ENCODE results near the gene BOD1. TPM values are rescaled to one million over a fixed set of nuclear protein-coding genes. Genes with fewer than 3 reads are reported as not detected.

The BOD1 gene
- total and polyA plus RNA-seq, 10 of the 15 experiments (the other 5 are each of a cell fraction or from before 2014, with no cell fraction given) = 14.1 to 35.8 (median 29.6) TPM

DNA sequence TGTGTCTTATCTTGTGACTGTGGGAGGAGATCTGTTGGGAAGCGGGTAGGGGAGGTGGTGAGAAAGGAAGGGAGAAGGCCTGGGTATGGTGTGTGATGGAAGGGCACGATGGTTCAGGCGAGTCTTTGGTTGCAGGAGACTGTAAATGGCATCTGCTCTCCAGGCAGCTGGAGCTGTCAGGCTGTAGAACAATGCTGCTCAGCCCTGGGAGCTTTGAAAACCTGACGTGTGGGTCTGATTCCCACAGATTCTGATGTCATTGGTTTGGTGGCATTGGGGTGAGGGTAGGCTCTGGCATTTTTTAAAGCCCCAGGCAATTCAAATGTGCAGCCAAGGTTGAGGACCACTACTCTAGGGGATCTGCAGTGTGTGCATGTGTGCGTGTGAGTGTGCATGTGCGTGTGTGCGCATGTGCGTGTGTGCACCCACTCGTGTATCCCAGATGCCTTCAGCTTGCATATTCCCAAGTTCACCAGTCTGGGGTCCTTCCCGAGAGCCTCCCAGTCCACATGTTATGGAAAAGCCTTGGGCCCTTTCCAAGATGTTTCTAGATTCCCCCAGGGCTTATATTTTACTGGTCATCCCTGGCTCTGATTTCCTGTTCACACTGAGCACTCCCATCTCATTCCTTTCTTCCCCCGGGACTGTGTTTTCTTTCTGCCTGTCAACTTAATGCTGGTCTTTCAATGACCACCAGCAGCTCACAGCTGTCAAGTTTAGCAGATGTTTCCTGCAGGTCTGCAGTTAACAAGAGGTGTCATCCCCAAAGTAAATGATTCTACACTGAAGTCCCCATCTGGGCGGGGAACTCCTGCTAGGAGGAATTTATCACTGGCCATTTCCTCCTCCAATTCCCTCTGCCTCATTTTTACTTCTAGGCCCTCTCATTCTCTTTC, 34.0 kb downstream of the BOD1 start (continued):
- TF ChIP-seq, protein P1, sequence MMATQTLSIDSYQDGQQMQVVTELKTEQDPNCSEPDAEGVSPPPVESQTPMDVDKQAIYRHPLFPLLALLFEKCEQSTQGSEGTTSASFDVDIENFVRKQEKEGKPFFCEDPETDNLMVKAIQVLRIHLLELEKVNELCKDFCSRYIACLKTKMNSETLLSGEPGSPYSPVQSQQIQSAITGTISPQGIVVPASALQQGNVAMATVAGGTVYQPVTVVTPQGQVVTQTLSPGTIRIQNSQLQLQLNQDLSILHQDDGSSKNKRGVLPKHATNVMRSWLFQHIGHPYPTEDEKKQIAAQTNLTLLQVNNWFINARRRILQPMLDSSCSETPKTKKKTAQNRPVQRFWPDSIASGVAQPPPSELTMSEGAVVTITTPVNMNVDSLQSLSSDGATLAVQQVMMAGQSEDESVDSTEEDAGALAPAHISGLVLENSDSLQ (IDR thresholded peaks at IDR 0.05) = no peak
- TF ChIP-seq BCL11A (IDR thresholded peaks at IDR 0.05; ENCODE audit: low read depth, low read length) = no peak

GRCh38 chr5:173581408-173582215, 34.8 kb downstream of the BOD1 start:
- H2AFZ ChIP-seq (ENCODE audit: control insufficient read depth, low read depth, low read length) = no peak overlapping the region
- H4K20me1 ChIP-seq (ENCODE audit: control insufficient read depth, insufficient read depth) = no peaks in the 10 kb centered on the region
- ChIA-PET SMC1A (ENCODE audit: uncharacterized antibody, unreplicated experiment) (no interaction called here), CTCF (interaction anchor here (0.7 to 1.8 kb wide), 8 partner anchors 10 to 287 kb away, joined by 3 to 6 read pairs (median 4); no protein-coding TSS in a partner anchor), POLR2A (no interaction called here), RAD21 (ENCODE audit: unreplicated experiment) (interaction anchor here (1.1 kb wide), 1 partner anchor 34 kb away, joined by 3 read pairs; the partner anchor contains the start of gene BOD1)
- DNase-seq (ENCODE audit: low read depth, low spot score) = no peak
- H3K4me3 ChIP-seq = no peak overlapping the region
- H3K27ac ChIP-seq (ENCODE audit: control insufficient read depth, insufficient read depth) = no peak overlapping the region
- no peaks in the 10 kb centered on the region for H3K4me1 ChIP-seq (ENCODE audit: control insufficient read depth, insufficient read depth, low read length)
- no peaks in the 10 kb centered on the region for H3K36me3 ChIP-seq (ENCODE audit: control insufficient read depth in 2 of 2, insufficient read depth in 2 of 2, low read length in 1 of 2)
- WGBS (ENCODE audit: insufficient coverage, insufficient replicate concordance, low lambda C conversion rate, missing lambda C conversion rate) = 42% methylated on average over 17 of the region's 17 CpGs
- H3K27me3 ChIP-seq (replicated peaks in 1 of 2; ENCODE audit: control insufficient read depth in 2 of 2, insufficient read depth in 2 of 2, low read length in 1 of 2) = no peaks in the 10 kb centered on the region; a peak in 1 of 4 replicates
- in situ Hi-C loops (cut with MboI) = loop anchor here (10.0 kb wide), 1 partner anchor 597 kb away; the partner anchor contains the start of gene ATP6V0E1
- peak; percentile 56 for FAIRE-seq
- no peak overlapping the region for H3K4me2 ChIP-seq (ENCODE audit: control insufficient read depth, insufficient read depth)
- no TSS peak for BruUV-seq (replicated peaks)
- no peaks in the 10 kb centered on the region for H3K79me2 ChIP-seq (ENCODE audit: control insufficient read depth, insufficient read depth, low read length)
- H3K9me3 ChIP-seq (replicated peaks; ENCODE audit: control insufficient read depth, insufficient read depth, low read length) = peaks cover 5% of the 10 kb centered on the region; the same call in 2 of the 3 replicates
- ATAC-seq = peak; percentile 90
- no peak overlapping the region for H3K9ac ChIP-seq (ENCODE audit: control insufficient read depth, insufficient read depth, low read length)
- intact Hi-C loops (cut with micrococcal nuclease; ENCODE audit: unreplicated experiment) = loop anchor here (1.0 kb wide), 1 partner anchor 33 kb away; no protein-coding TSS in a partner anchor
- TF ChIP-seq SREBF2 (IDR thresholded peaks at IDR 0.05; ENCODE audit: low read length) (no peak), CREB1 (IDR thresholded peaks at IDR 0.05; ENCODE audit: low read depth) (no peak), E2F8 (IDR thresholded peaks at IDR 0.05; ENCODE audit: low read depth, partially characterized antibody) (no peak), ATF2 (IDR thresholded peaks at IDR 0.05; ENCODE audit: low read length) (no peak), RFX5 (IDR thresholded peaks at IDR 0.05; ENCODE audit: low read depth, low read length) (no peak)
- TF ChIP-seq, protein P2, sequence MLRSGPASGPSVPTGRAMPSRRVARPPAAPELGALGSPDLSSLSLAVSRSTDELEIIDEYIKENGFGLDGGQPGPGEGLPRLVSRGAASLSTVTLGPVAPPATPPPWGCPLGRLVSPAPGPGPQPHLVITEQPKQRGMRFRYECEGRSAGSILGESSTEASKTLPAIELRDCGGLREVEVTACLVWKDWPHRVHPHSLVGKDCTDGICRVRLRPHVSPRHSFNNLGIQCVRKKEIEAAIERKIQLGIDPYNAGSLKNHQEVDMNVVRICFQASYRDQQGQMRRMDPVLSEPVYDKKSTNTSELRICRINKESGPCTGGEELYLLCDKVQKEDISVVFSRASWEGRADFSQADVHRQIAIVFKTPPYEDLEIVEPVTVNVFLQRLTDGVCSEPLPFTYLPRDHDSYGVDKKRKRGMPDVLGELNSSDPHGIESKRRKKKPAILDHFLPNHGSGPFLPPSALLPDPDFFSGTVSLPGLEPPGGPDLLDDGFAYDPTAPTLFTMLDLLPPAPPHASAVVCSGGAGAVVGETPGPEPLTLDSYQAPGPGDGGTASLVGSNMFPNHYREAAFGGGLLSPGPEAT (IDR thresholded peaks at IDR 0.05; ENCODE audit: low read depth) = no peak

Data from GM12878 (cell line).